HL-60 (cell line): Measurements from ENCODE around the gene PNMA8C.

Source experiments
- CTCF ChIP-seq: IDR thresholded peaks from one replicate; pipeline ENCODE4 v1.5.1; 2011; ENCODE audit warnings: low read length, control low read depth, inconsistent platforms; ENCODE audit not compliant: insufficient read depth
- POLR2AphosphoS5 ChIP-seq: IDR thresholded peaks from 2 replicates; pipeline ENCODE4 v1.6.1; 2012; ENCODE audit warnings: low read depth
- REST ChIP-seq: IDR thresholded peaks from 2 replicates; pipeline ENCODE4 v1.6.1; 2012; ENCODE audit warnings: low read depth; ENCODE audit not compliant: insufficient replicate concordance
- SPI1 ChIP-seq: IDR thresholded peaks from 2 replicates; pipeline ENCODE4 v1.6.1; 2012; ENCODE audit warnings: low read depth, mild to moderate bottlenecking, borderline replicate concordance

GRCh38 chr19:46461537-46461936 lies 32.8 kb upstream of the PNMA8C start:
- TF ChIP-seq CTCF (no peak), REST (no peak), POLR2AphosphoS5 (no peak), SPI1 (no peak)
